GM21515 (cell line): ENCODE measurements around the gene RSU1.

Source experiments
- ATAC-seq: cut with Tn5 transposase; IDR thresholded peaks from one replicate; pipeline ENCODE4 v1.9.1; 2021; ENCODE audit not compliant: unreplicated experiment

The RSU1 gene

GRCh38 chr10:16822726-16823360, 5.6 kb upstream of the RSU1 start:
- ATAC-seq, result no peak

GRCh38 chr10:16822027-16822426, 4.8 kb upstream of the RSU1 start:
- ATAC-seq, result no peak

- no peak for ATAC-seq
Observed at GRCh38 chr10:16820421-16820820, 3.2 kb upstream of the RSU1 start.

- no peak for ATAC-seq
Observed at GRCh38 chr10:16820018-16820417, 2.8 kb upstream of the RSU1 start.

- no peak for ATAC-seq
Observed at GRCh38 chr10:16819436-16819835, 2.2 kb upstream of the RSU1 start.

GRCh38 chr10:16819026-16819425, 1.8 kb upstream of the RSU1 start:
- ATAC-seq, result no peak

- ATAC-seq, result no peak
Observed at GRCh38 chr10:16816830-16817124, 447 bp downstream of the RSU1 start.

- no peak for ATAC-seq
Observed at GRCh38 chr10:16816171-16816570, 1.1 kb downstream of the RSU1 start.

- no peak for ATAC-seq
Observed at GRCh38 chr10:16814012-16814411, 3.2 kb downstream of the RSU1 start.

GRCh38 chr10:16812676-16813075, 4.5 kb downstream of the RSU1 start:
- no peak for ATAC-seq

- ATAC-seq, result no peak
Observed at GRCh38 chr10:16811765-16812164, 5.5 kb downstream of the RSU1 start.

GRCh38 chr10:16811292-16811691, 5.9 kb downstream of the RSU1 start:
- ATAC-seq, result no peak

GRCh38 chr10:16809074-16809718, 8.0 kb downstream of the RSU1 start:
- peak; percentile 82 for ATAC-seq

- no peak for ATAC-seq
Observed at GRCh38 chr10:16804123-16804522, 13.1 kb downstream of the RSU1 start.

- no peak for ATAC-seq
Observed at GRCh38 chr10:16803464-16803863, 13.8 kb downstream of the RSU1 start.

- peak; percentile 72 for ATAC-seq
Observed at GRCh38 chr10:16799621-16800020, 17.6 kb downstream of the RSU1 start.

GRCh38 chr10:16798571-16798970, 18.7 kb downstream of the RSU1 start:
- no peak for ATAC-seq

GRCh38 chr10:16795410-16796073, 21.7 kb downstream of the RSU1 start:
- ATAC-seq, result no peak

GRCh38 chr10:16794005-16794404, 23.2 kb downstream of the RSU1 start:
- ATAC-seq, result no peak

- ATAC-seq, result no peak
Observed at GRCh38 chr10:16792675-16793074, 24.5 kb downstream of the RSU1 start.

GRCh38 chr10:16789765-16790164, 27.5 kb downstream of the RSU1 start:
- no peak for ATAC-seq

- no peak for ATAC-seq
Observed at GRCh38 chr10:16789261-16789660, 28.0 kb downstream of the RSU1 start.

GRCh38 chr10:16788778-16789177, 28.4 kb downstream of the RSU1 start:
- no peak for ATAC-seq
